ENCODE data around the gene MRPS35. TPM values are rescaled to one million over a fixed set of nuclear protein-coding genes. Genes with fewer than 3 reads are reported as not detected.

MRPS35 gene
- total RNA-seq, 4 donors from 2014 or later = 50.8 to 74.0 (median 57.5) TPM

DNA sequence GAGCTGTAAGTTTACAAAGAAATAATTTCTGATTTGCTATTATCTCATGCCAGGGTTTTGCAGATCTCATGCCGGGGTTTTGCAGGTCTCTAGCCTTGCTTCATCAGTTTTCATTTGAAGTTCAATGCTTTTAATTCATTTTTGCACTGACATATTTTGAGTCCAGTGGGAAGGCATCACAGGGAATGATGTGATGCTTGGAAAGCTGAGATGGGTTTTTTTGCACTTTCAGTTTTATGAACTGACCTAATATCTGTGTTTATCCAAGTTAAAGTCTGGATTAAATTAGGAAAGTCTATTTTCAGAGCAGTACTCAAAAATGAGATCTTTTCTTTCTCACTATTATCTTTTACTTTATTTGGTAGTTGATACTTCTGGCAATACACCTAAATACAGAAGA lies 38.0 kb upstream of the MRPS35 start:
- H3K27ac ChIP-seq = no peak overlapping the region
- no peaks in the 10 kb centered on the region for H3K9me3 ChIP-seq
- TF ChIP-seq, protein P1, sequence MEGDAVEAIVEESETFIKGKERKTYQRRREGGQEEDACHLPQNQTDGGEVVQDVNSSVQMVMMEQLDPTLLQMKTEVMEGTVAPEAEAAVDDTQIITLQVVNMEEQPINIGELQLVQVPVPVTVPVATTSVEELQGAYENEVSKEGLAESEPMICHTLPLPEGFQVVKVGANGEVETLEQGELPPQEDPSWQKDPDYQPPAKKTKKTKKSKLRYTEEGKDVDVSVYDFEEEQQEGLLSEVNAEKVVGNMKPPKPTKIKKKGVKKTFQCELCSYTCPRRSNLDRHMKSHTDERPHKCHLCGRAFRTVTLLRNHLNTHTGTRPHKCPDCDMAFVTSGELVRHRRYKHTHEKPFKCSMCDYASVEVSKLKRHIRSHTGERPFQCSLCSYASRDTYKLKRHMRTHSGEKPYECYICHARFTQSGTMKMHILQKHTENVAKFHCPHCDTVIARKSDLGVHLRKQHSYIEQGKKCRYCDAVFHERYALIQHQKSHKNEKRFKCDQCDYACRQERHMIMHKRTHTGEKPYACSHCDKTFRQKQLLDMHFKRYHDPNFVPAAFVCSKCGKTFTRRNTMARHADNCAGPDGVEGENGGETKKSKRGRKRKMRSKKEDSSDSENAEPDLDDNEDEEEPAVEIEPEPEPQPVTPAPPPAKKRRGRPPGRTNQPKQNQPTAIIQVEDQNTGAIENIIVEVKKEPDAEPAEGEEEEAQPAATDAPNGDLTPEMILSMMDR (IDR thresholded peaks at IDR 0.05) = no peak
- no peak for TF ChIP-seq POLR2A (IDR thresholded peaks at IDR 0.05)
- H3K27me3 ChIP-seq = no peaks in the 10 kb centered on the region
- intact Hi-C loops (cut with DNase I) = no loop called here
- peaks cover 21% of the 10 kb centered on the region in 2 donors for H3K36me3 ChIP-seq
- DNase-seq = no peak
- WGBS, 2 donors = 57 to 69% methylated on average over 1 of the region's 1 CpG
- no peaks in the 10 kb centered on the region for H3K4me1 ChIP-seq
- no peak overlapping the region for H3K4me3 ChIP-seq (replicated peaks in 1 of 3)

DNA sequence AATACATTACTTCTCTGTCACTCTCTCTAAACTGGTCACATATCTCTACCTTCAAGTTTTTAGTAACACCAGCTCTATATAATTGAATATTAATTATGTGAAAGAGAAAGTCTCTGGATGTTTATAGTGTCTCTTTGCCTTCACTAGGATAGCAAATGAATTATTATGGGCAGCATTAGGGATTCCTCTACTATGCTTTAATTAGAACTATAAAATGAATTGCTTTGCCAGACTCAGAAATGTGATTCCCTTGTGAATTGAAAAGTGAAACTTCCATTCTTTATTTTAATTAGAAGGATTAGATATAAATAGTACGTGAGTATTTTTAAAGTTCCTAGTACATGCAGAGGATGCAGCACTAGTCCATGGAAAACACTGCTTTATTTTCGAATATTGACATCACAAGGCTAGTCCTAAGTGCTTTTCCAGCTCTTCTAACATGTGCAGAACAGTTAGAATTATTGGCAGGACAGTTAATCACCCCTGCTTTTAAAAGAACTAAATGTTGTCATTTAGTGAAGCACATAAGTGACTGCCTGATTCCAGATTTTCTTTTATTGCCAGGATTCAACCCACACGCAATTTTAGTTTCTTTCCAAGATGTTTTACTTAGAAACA lies 37.4 kb upstream of the MRPS35 start:
- TF ChIP-seq, protein P1 (IDR thresholded peaks at IDR 0.05) = no peak
- TF ChIP-seq POLR2A (IDR thresholded peaks at IDR 0.05) = no peak
- DNase-seq = no peak
- Histone ChIP-seq H3K4me3 (replicated peaks in 1 of 3) (no peak overlapping the region), H3K9me3 (no peaks in the 10 kb centered on the region), H3K36me3 (peaks cover 18 to 21% of the 10 kb centered on the region in 2 donors), H3K27me3 (no peaks in the 10 kb centered on the region), H3K4me1 (no peaks in the 10 kb centered on the region), H3K27ac (no peak overlapping the region)
- WGBS, 2 donors = 60 to 73% methylated on average over 3 of the region's 3 CpGs
- intact Hi-C loops (cut with DNase I) = no loop called here

DNA sequence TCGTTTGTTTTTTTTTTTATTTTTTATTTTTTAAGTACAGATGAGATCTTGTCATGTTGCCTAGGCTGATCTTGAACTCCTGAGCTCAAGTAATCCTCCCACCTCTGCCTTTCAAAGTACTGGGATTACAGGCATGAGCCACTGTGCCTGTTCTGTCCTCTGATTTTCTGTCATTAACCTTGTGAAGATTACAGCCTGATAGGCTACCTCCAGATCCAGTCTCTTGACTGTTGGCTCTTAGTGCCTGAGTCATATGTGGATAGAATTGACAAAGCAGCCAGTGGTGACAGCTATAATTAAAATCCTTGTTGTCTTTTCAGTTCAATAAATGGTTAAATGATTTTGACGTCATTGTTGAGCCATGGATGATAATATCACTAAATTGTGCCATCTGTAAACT lies 35.6 kb upstream of the MRPS35 start:
- Histone ChIP-seq H3K36me3 (peaks cover 24 to 31% of the 10 kb centered on the region in 2 donors), H3K4me1 (no peaks in the 10 kb centered on the region), H3K27ac (no peak overlapping the region), H3K27me3 (no peaks in the 10 kb centered on the region), H3K9me3 (no peaks in the 10 kb centered on the region), H3K4me3 (replicated peaks in 1 of 3) (no peak overlapping the region)
- intact Hi-C loops (cut with DNase I) = no loop called here
- DNase-seq = no peak
- WGBS, 2 donors = 79 to 82% methylated on average over 2 of the region's 2 CpGs
- TF ChIP-seq, protein P1 (IDR thresholded peaks at IDR 0.05) = no peak
- no peak for TF ChIP-seq POLR2A (IDR thresholded peaks at IDR 0.05)

DNA sequence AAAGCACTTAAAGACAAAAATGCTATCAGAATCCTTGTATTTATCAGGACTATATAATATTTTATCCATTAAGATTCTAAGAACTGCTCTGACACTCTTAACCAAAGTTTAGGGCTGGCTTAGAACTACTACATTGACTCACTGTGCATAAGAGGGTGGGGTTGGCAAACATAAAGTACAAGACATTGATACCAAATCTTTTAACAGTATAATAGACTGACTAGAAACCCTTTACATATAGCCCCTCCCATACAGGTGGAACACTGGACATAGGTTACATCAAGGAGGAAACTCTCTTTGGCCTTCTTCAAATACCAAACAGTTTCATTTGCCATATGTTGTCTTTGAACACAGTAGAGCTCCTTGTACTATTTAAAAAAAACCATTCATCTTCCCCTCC lies 30.0 kb upstream of the MRPS35 start:
- no peak for DNase-seq
- H3K4me1 ChIP-seq = no peaks in the 10 kb centered on the region
- TF ChIP-seq, protein P1 (IDR thresholded peaks at IDR 0.05) = no peak
- no peak for TF ChIP-seq POLR2A (IDR thresholded peaks at IDR 0.05)
- no peak overlapping the region for H3K4me3 ChIP-seq (replicated peaks in 1 of 3)
- H3K36me3 ChIP-seq = peaks cover 50 to 59% of the 10 kb centered on the region in 2 donors
- no peak overlapping the region for H3K27ac ChIP-seq
- no peaks in the 10 kb centered on the region for H3K27me3 ChIP-seq
- H3K9me3 ChIP-seq = no peaks in the 10 kb centered on the region
- intact Hi-C loops (cut with DNase I) = no loop called here

DNA sequence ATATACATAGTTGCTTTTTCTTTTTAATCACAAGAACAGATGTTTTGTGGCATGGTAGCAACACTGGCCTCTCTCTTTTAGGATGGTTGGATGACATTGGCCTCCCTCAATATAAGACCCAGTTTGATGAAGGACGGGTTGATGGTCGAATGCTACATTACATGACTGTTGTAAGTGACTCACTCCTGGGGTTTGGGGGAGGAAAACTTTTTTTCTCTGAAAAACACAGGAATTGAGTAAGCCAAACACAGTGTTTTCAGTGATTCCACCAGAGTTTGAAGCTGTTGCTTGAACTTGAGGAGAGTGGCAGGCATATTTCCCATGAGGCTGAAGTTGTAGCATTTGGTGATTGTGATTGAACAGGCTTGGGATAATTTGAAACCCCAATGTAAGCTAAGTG lies 28.1 kb upstream of the MRPS35 start:
- DNase-seq = no peak
- no peaks in the 10 kb centered on the region for H3K9me3 ChIP-seq
- H3K27me3 ChIP-seq = no peaks in the 10 kb centered on the region
- H3K36me3 ChIP-seq = peaks cover 44 to 50% of the 10 kb centered on the region in 2 donors
- H3K4me1 ChIP-seq = no peaks in the 10 kb centered on the region
- intact Hi-C loops (cut with DNase I) = no loop called here
- TF ChIP-seq POLR2A (IDR thresholded peaks at IDR 0.05) = no peak
- TF ChIP-seq, protein P1 (IDR thresholded peaks at IDR 0.05) = no peak
- WGBS, 2 donors = 95 to 96% methylated on average over 2 of the region's 2 CpGs
- H3K27ac ChIP-seq = no peak overlapping the region
- H3K4me3 ChIP-seq (replicated peaks in 1 of 3) = no peak overlapping the region
